HuH-7.5 (cell line): ENCODE data around the gene ZXDB.
"Not testable (repeated sequence)": the region's sequence is repeated elsewhere in the genome, so short reads cannot be mapped to it uniquely, and the experiment has no call there.

ENCODE experiments used
- DNase-seq: peaks from one replicate; pipeline ENCODE4 v3.0.0; 2011; ENCODE audit warnings: low spot score

The ZXDB gene

DNA sequence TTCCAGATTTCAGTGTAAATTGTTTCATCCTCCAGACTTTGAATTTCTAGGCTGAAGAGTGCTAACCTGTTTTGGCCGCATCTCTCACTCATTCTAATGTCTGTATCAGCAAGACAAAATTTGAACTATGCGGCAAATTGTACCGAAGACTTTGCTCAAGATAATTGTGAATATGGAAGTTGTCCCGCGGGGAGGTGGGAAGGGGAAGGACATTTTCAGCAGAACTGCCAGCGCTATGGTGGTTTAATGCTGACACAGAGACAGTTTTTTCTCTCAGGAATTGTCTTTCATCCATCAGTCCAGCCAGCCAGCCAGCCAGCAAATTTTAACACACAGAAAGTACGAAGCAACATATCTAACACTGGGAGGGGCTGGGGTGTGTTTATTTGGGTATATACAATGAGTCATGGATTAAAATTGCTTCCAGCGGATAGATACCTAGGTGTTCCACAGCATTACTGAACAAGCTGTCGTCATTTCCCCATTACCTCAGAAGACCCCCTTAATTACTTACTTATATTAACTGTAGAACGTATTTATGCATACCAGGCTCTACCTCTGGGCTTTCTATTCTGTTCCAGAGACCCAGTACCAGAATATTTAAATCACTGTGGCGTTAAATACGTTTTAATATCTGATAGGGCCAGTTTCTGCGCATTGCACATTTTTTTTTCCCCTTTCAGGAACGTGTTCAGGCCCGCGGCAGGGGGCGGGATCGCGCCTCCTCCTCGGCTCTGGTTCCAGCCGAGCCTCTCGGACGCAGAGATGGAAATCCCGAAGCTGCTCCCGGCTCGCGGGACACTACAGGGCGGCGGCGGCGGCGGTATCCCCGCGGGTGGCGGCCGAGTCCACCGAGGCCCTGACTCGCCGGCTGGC, at the start of gene ZXDB:
Gene ZXDB, plus strand, starts transcription at position 728 of the 876 bp plus-strand sequence. Its CDS starts 38 bp downstream, at position 766.
- not testable (repeated sequence) for DNase-seq

DNA sequence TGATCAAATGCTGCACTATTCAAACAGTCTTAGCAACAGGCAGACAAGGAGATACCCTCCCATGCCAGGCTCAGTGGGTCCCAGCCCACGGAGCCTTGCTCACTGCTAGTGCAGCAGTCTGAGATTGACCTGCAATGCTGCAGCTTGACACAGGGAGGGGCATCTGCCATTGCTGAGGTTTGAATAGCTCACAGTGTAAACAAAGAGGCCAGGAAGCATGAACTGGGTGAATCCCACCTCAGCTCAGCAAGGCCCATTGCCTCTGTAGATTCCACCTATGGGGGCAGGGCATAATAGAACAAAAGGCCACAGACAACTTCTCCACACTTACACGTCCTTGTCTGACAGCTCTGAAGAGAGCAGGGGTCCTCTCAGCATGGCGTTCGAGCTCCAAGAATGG, 26.6 kb upstream of the ZXDB start:
- no peak for DNase-seq

DNA sequence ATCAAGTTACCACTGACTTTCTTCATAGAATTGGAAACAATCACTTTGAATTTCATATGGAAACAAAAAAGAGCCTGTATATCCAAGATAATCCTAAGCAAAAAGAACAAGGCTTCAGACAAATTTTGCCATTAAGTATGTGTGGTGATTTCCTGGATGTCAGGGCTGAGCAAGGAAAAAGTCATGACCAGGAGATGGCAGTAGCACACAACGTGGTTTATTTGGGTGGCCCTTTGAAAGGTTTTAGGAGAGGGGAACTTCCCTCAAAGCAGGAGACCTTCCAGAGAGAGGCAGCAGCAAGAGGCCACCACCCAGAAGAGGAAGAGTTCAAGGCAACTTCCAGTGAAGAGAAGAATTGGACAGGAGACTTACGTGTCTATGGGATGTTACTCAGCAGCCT, 18.1 kb upstream of the ZXDB start:
- DNase-seq = no peak

DNA sequence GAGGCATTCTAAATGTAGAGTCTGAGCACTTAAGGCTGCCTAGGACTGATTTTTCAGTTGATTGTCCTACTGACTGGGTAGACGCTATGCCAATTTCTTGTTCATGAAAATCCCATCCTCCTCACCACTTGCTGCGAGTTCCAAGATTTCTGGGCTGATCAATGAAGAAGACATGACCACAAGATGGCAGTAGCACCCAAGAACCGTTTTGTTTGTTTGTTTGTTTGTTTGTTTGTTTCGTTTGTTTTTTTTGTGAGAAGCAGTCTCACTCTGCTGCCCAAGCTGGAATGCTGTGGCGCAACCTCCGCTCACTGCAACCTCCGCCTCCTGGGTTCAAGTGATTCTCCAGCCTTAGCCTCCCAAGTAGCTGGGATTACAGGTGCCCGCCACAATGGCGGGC, 8.9 kb upstream of the ZXDB start:
- DNase-seq = not testable (repeated sequence)

DNA sequence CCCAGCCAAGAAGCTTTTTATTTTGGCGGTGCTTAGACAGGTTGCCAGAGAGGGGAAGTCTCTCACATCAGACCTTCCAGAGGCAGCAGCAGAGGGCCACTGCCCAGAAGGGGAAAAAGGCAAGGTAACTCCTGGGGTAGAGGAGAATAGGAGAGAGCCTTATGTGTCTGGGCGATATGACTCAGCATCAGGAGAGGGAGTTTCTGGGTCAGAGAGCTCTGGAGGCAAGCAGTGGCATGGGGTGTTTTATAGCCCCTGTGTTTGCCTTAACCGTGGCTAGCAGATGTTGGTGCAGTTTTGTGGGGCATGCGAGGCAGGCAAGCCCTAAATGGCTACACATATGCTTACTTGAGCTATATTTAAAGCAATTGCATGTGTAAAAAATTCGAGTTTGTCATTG, 8.3 kb upstream of the ZXDB start:
- DNase-seq = no peak

DNA sequence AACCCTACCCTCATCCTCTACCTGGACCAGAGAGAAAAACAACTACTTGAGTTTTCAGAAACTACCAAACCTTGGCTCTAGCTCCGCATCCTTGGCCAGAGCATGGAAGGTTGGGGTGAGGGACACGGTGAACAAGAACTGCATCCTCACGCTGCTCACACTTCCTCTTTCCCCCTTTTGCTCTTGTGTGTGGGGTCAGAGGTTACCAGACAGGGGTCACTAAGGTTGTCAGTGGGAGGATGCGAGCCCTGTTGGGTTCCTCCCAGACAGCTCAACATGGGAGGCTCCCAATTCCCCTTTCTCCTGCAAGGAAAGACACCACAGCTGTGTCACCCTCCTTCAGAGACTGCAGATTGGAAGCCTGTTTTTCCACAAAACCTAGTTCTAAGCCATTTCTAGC, 5.5 kb upstream of the ZXDB start:
- no peak for DNase-seq

DNA sequence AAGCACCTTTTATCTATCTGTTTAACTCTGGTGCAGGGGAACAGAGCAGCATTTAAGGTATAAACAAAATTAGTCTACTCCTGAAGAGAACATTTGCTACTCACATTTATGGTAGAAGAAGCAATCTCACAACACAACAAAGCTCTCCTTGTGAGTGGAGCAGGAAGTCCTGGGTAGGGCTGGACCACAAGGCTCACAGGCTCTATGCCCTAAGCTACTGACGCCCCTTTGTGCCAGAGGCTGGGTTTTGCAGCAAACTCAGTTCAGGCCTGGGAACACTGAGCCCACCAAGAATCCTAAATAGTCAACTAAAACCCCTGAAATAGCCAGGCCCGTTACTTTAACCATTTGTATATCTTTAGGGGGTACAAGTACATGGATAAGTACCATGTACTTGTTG, 4.7 kb upstream of the ZXDB start:
- DNase-seq = no peak

DNA sequence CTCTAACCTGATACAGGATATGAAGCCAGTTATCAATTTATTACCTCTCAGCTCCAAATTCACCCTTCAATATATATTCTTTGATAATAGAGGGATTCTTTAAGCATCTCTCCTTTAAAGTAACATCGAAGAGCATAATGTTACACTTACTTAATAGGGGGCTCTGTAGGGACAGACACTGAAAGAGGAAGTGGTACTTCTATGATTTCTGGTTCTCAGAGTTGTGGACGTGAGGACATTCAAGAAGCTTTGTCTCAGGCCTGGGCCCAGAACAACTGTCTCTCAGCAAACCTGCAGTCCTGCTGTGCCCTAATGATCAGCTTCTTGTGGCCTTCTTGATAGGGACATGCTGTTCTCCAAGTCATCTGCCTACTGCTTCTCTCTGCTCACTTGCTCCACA, 4.2 kb upstream of the ZXDB start:
- no peak for DNase-seq

DNA sequence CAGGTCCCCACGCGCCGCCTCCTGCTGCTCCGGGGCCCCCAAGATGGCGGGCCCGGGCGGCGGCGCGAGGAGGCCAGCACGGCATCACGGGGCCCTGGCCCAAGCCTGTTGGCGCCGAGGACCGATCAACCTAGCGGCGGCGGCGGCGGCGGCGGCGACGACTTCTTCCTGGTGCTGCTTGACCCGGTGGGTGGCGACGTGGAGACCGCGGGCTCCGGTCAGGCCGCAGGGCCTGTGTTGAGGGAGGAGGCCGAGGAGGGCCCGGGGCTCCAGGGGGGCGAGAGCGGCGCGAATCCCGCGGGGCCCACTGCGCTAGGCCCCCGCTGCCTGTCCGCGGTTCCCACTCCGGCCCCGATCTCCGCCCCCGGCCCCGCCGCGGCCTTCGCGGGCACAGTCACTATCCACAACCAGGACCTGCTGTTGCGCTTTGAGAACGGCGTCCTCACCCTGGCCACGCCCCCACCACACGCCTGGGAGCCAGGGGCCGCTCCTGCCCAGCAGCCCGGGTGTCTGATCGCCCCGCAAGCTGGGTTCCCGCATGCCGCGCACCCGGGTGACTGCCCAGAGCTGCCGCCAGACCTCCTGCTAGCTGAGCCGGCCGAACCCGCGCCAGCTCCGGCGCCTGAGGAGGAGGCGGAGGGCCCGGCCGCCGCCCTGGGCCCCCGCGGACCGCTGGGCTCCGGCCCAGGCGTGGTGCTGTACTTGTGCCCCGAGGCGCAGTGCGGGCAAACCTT, 516 bp downstream of the ZXDB start:
- not testable (repeated sequence) for DNase-seq

DNA sequence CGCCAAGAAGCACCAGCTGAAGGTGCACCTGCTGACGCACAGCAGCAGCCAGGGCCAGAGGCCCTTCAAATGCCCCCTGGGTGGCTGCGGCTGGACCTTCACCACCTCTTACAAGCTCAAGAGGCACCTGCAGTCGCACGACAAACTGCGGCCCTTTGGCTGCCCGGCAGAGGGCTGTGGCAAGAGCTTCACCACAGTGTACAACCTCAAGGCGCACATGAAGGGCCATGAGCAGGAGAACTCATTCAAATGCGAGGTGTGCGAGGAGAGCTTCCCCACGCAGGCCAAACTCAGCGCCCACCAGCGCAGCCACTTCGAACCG, 1.0 kb downstream of the ZXDB start:
- DNase-seq = not testable (repeated sequence)

DNA sequence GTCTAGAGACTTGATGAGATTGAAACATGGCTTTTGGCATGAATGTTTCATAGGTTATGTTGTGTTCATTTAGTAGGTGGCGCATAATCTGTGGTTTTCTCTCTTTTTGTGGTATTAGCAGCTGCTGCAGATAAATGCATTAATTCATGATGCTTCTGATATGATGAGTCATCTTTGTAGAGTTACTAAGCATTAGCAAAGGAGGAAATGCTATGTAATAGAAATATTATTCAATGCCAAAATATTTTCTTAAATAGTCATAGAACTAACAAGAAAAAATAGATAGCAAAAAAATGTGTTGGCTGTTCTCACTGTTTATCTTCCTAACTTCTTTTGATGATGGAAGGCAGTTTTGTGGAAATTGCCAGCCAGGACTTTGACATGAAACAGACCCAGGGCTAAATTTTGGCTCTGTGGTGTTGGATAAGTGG, 3.6 kb downstream of the ZXDB start:
- no peak for DNase-seq

DNA sequence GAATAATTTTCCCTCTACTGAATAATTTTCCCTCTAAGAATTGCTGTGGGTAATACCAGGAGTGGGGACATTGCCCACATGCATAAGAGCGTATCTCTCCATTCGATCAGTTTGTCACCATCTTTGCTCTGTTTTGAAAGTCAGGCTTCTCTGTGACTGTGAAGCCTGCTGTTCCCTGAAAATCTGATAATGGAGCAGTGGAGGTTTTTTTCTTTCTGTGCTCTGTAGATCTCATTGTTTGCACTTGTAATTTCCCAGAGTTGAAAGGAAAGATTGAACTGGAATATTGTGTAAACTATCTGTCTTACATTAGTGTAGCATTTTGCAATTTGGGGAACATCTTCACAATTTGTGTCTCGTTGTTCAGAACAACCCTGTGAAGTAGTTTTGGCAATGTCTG, 4.3 kb downstream of the ZXDB start:
- DNase-seq = no peak

DNA sequence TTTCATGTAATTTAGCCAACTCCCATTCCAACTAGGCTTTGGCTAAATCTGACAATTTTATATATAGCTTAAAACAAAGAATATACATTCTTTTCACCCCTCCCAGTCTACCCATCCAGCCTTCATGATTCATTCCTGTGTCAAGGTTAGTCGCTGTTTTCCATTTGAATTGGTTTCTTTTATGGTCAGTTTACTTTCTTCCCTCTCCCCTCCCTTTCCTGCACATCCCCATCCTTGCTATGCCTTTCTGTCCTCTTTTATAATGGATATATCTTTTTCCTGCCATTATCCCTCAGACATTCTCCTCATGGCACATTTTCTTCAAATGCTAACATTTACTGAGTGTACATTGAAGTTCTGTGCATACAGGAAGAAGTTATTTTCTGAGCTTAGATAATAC, 4.7 kb downstream of the ZXDB start:
- DNase-seq = no peak

DNA sequence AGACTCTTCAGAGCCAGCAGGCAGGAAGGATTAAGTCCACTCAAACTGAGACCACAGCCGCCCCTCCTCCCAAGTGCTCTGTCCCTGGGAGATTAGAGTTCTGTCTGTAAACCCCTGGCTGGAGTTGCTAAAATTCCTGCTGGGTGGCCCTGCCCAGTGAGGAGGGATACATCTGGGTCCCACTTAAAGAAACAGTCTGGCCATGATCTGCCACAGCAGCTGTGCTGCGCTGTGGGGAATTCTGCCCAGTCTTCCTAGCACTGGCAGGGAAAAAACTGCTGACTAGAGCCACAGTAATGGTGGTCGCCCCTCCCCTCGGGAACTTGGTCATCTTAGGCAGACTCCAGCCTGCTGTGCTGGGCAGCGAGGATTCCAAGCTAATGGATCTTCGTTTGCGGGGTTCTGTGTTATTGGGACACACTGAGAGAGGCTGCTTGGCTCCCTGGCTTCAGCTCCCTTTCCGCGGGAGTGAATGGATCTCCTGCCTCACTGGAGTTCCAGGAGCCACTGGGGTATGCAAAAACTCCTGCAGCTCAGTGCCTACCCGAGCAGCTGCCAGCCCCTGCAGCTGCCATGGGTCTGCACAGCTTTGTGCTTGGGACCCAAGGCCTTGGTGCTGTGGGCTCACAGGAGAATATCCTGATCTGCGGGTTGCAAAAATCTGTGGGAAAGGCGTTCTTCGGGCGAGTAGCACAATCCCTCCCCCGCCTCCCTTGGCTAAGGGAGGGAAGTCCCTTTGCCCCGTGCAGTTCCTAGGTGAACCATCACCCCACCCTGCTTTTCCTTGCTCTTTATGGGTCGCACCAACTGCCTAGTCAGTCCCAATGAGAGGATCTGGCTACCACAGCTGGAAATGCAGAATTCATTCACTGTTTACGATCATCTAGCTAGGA, 15.7 kb downstream of the ZXDB start:
- no peak for DNase-seq

DNA sequence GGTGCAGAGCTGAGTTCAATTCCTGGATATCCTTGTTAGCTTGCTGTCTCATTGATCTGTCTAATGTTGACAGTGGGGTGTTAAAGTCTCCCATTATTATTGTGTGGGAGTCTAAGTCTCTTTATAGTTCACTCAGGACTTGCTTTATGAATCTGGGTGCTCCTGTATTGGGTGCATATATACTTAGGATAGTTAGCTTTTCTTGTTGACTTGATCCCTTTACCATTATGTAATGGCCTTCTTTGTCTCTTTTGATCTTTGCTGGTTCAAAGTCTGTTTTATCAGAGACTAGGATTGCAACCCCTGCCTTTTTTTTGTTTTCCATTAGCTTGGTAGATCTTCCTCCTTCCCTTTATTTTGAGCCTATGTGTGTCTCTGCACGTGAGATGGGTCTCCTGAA, 21.5 kb downstream of the ZXDB start:
- not testable (repeated sequence) for DNase-seq

DNA sequence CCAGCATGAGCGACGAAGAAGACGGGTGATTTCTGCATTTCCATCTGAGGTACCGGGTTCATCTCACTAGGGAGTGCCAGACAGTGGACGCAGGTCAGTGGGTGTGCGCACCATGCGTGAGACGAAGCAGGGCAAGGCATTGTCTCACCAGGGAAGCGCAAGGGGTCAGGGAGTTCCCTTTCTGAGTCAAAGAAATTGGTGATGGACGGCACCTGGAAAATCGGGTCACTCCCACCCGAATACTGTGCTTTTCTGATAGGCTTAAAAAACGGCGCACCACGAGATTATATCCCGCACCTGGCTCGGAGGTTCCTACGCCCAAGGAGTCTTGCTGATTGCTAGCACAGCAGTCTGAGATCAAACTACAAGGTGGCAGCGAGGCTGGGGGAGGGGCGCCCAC, 37.6 kb downstream of the ZXDB start:
- DNase-seq = not testable (repeated sequence)

DNA sequence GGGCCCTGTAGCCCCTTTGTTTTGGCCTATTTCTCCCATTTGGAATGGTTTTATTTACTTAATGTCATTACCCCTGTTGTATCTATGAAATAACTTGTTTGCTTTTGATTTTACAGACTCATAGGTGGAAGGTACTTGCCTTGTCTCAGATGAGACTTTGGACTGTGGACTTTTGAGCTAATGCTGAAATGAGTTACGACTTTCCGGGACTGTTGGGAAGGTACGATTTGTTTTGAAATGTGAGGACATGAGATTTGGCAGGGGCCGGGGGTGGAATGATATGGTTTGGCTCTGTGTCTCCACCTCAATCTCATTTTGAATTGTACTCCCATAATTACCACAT, 48.8 kb downstream of the ZXDB start:
- DNase-seq = no peak

DNA sequence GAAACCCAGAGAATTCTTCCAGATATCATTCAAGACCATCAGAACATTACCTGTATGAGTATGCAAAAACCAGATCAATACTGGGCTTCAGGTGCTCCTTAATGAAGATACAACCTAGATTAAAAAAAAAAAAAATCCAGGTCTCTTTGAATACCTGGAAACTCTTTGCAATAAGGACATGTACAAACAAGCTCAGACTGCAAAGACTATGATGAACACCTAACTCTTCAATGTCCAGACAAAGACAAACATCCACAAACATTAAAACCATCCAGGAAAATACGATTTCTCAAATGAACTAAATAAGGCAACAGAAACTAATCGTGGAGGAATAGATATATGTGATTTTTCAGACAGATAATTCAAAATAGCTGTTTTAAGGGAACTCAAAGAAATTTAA, 49.5 kb downstream of the ZXDB start:
- DNase-seq = no peak

DNA sequence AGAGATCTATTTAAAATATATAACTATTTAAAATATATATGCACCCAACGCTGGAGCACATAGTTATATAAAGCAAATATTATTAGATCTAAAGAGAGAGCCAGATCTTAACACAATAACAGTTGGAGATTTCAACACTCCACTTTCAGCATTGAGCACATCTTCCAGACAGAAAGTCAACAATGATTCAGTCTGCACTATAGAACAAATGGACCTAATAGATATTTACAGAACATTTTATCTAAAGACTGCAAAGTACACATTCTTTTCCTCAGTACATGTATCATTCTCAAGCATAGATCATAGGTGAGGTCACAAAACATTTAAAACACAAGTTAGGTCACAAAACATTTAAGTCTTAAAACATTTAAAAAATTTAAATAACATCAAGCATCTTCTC, 51.9 kb downstream of the ZXDB start:
- no peak for DNase-seq

DNA sequence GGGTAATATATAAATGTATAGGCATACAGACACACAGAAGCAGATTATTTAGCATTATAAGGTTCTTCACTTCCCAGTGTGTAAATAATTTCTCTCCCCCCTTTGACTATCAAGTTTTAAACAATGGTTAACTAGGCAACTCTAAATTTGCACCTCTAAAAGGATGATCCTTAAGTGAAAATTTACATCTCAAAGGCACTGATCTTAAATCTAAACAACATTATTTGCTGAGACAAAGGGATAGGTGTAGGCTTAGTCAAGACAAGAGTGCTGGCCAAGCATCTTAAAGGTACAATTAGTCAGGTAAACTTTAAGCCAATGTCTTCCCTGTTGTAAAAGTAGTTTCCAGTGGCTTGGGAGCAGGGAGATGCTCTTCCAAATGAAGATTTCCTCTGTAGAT, 55.2 kb downstream of the ZXDB start:
- DNase-seq = no peak
